GM18507 (cell line): ENCODE data around the gene MESP1.

Source experiments
- DNase-seq: peaks from one replicate; pipeline ENCODE4 v3.0.0; 2011; ENCODE audit warnings: low read depth; ENCODE audit not compliant: insufficient read length; ENCODE audit errors: extremely low spot score
- FAIRE-seq: peaks from 2 replicates; lab custom pipeline; 2011; peaks lifted over from hg19 to GRCh38; lab: Jason Lieb, UNC

The MESP1 gene

GRCh38 chr15:89761009-89761831 lies 10.2 kb upstream of the MESP1 start:
- no peak for FAIRE-seq
- no peak for DNase-seq

GRCh38 chr15:89760303-89761008 lies 9.4 kb upstream of the MESP1 start:
- FAIRE-seq, result peak; percentile 82
- DNase-seq, result peak; percentile 54

- DNase-seq, result no peak
- FAIRE-seq, result no peak
Observed at GRCh38 chr15:89759835-89760234, 8.8 kb upstream of the MESP1 start.

GRCh38 chr15:89758981-89759380 lies 7.9 kb upstream of the MESP1 start:
- DNase-seq (no peak), FAIRE-seq (no peak)

GRCh38 chr15:89758283-89758682 lies 7.2 kb upstream of the MESP1 start:
- DNase-seq (no peak), FAIRE-seq (no peak)

- FAIRE-seq (no peak), DNase-seq (no peak)
Observed at GRCh38 chr15:89756897-89757296, 5.8 kb upstream of the MESP1 start.

- DNase-seq (no peak), FAIRE-seq (no peak)
Observed at GRCh38 chr15:89755701-89756100, 4.7 kb upstream of the MESP1 start.

- no peak for FAIRE-seq
- DNase-seq, result no peak
Observed at GRCh38 chr15:89754361-89755154, 3.5 kb upstream of the MESP1 start.

GRCh38 chr15:89753855-89754254 lies 2.8 kb upstream of the MESP1 start:
- FAIRE-seq (no peak), DNase-seq (no peak)

GRCh38 chr15:89751748-89752147 lies 699 bp upstream of the MESP1 start:
- no peak for DNase-seq
- no peak for FAIRE-seq

- FAIRE-seq (no peak), DNase-seq (no peak)
Observed at GRCh38 chr15:89749951-89750559, 994 bp downstream of the MESP1 start.

- DNase-seq (no peak), FAIRE-seq (no peak)
Observed at GRCh38 chr15:89749526-89749925, 1.5 kb downstream of the MESP1 start.

- DNase-seq (no peak), FAIRE-seq (no peak)
Observed at GRCh38 chr15:89749054-89749453, 2.0 kb downstream of the MESP1 start.

- DNase-seq, result no peak
Observed at GRCh38 chr15:89747708-89748682, 3.1 kb downstream of the MESP1 start.

GRCh38 chr15:89746386-89746780 lies 4.7 kb downstream of the MESP1 start:
- DNase-seq (no peak), FAIRE-seq (no peak)

More at GRCh38 chr15:89747708-89748682, 3.1 kb downstream of the MESP1 start:
- FAIRE-seq, result no peak

GRCh38 chr15:89745768-89746167 lies 5.3 kb downstream of the MESP1 start:
- no peak for DNase-seq
- no peak for FAIRE-seq

GRCh38 chr15:89745131-89745530 lies 5.9 kb downstream of the MESP1 start:
- FAIRE-seq (no peak), DNase-seq (no peak)

- no peak for DNase-seq
Observed at GRCh38 chr15:89743594-89743993, 7.5 kb downstream of the MESP1 start.

GRCh38 chr15:89743011-89743410 lies 8.0 kb downstream of the MESP1 start:
- no peak for DNase-seq
- no peak for FAIRE-seq

More at GRCh38 chr15:89743594-89743993, 7.5 kb downstream of the MESP1 start:
- FAIRE-seq, result no peak
